WERI-Rb-1 (cell line): Measurements from ENCODE around the gene MICA.
"Not testable (repeated sequence)": the region's sequence is repeated elsewhere in the genome, so short reads cannot be mapped to it uniquely, and the experiment has no call there.

Source experiments
- DNase-seq: peaks from one replicate; pipeline ENCODE4 v3.0.0-alpha.2; 2020
- H3K27ac ChIP-seq: fragments of 250-450 bp; sonication (Bioruptor Pico); 2 replicates; pipeline ENCODE4 v1.5.1; 2020; ENCODE audit warnings: mild to moderate bottlenecking, moderate library complexity
- H3K27me3 ChIP-seq: fragments of 250-450 bp; sonication (Bioruptor Pico); 2 replicates; pipeline ENCODE4 v1.5.1; 2021; ENCODE audit warnings: mild to moderate bottlenecking, low read depth, moderate library complexity; ENCODE audit not compliant: insufficient read depth, severe bottlenecking
- H3K36me3 ChIP-seq: fragments of 250-450 bp; sonication (Bioruptor Pico); 2 replicates; pipeline ENCODE4 v1.5.1; 2020; ENCODE audit warnings: mild to moderate bottlenecking, moderate library complexity
- H3K4me3 ChIP-seq: 2 replicates; pipeline ENCODE4 v1.5.1; 2011; ENCODE audit warnings: low read depth, mild to moderate bottlenecking, control low read depth, low read length
- H3K9me3 ChIP-seq: fragments of 250-450 bp; sonication (Bioruptor Pico); 2 replicates; pipeline ENCODE4 v1.5.1; 2021; ENCODE audit warnings: mild to moderate bottlenecking, moderate library complexity; ENCODE audit not compliant: severe bottlenecking
- TF ChIP-seq, protein P1 (sequence below): IDR thresholded peaks from 2 replicates; pipeline ENCODE4 v1.5.1; 2011; ENCODE audit warnings: low read depth, mild to moderate bottlenecking, control low read depth, inconsistent platforms, low read length

The MICA gene

DNA sequence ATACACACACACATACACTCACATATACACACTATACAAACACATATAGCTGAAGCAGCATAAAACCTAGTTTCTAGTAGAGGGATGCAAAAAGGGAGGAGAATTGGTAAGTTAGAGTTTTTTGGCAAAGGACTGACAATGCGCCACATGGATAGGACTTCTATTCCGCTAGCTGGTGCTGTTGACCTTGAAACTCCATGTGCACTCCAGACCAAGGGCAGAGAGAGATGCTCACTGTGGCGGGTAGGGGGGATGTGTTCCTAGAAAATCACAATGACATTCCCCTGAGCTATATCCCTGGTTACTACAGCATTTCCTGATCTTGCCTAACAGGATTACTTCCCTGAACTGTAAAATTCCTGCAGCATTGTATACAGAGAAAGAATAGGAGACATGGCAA, 19.2 kb downstream of the MICA start:
- DNase-seq: no peak
- peaks cover 3% of the 10 kb centered on the region for H3K9me3 ChIP-seq
- H3K36me3 ChIP-seq: no peaks in the 10 kb centered on the region
- TF ChIP-seq, protein P1, sequence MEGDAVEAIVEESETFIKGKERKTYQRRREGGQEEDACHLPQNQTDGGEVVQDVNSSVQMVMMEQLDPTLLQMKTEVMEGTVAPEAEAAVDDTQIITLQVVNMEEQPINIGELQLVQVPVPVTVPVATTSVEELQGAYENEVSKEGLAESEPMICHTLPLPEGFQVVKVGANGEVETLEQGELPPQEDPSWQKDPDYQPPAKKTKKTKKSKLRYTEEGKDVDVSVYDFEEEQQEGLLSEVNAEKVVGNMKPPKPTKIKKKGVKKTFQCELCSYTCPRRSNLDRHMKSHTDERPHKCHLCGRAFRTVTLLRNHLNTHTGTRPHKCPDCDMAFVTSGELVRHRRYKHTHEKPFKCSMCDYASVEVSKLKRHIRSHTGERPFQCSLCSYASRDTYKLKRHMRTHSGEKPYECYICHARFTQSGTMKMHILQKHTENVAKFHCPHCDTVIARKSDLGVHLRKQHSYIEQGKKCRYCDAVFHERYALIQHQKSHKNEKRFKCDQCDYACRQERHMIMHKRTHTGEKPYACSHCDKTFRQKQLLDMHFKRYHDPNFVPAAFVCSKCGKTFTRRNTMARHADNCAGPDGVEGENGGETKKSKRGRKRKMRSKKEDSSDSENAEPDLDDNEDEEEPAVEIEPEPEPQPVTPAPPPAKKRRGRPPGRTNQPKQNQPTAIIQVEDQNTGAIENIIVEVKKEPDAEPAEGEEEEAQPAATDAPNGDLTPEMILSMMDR: no peak
- H3K4me3 ChIP-seq: no peak overlapping the region
- H3K27me3 ChIP-seq: no peaks in the 10 kb centered on the region
- no peak overlapping the region for H3K27ac ChIP-seq

GRCh38 chr6:31423550-31423949, 20.2 kb downstream of the MICA start:
- Histone ChIP-seq H3K4me3 (no peak overlapping the region), H3K36me3 (no peaks in the 10 kb centered on the region), H3K27me3 (no peaks in the 10 kb centered on the region), H3K27ac (peak overlapping the region; percentile 25), H3K9me3 (no peaks in the 10 kb centered on the region)
- TF ChIP-seq, protein P1: no peak
- peak; percentile 79 for DNase-seq

- Histone ChIP-seq H3K27ac (no peak overlapping the region), H3K9me3 (peaks cover 8% of the 10 kb centered on the region), H3K4me3 (no peak overlapping the region), H3K27me3 (no peaks in the 10 kb centered on the region), H3K36me3 (no peaks in the 10 kb centered on the region)
- TF ChIP-seq, protein P1: no peak
- DNase-seq: no peak
Observed at GRCh38 chr6:31426395-31427354, 23.3 kb downstream of the MICA start.

DNA sequence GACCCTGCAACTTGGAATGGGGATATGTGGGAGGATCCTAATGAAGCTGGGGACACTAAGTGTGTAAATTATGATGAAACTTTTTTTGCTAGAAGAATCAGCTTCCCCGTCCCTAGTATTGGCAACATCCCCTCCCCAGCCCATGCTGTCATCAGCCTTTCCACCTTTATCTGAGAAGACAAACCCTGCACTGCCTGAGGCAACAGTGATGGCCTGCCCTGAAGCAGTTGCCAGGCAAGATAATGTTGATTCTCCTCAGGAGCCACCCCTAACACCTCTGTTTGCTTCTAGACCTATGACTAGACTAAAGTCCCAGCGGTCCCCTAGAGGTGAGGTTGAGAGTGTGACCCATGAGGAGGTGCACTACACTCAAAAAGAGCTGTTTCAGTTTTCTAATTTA, 27.1 kb downstream of the MICA start:
- TF ChIP-seq, protein P1: no peak
- H3K27me3 ChIP-seq: no peaks in the 10 kb centered on the region
- H3K36me3 ChIP-seq: no peaks in the 10 kb centered on the region
- no peak for DNase-seq
- H3K9me3 ChIP-seq: peaks cover 8% of the 10 kb centered on the region
- no peak overlapping the region for H3K4me3 ChIP-seq
- no peak overlapping the region for H3K27ac ChIP-seq

- H3K9me3 ChIP-seq: peaks cover 15% of the 10 kb centered on the region
- H3K36me3 ChIP-seq, DNase-seq, H3K27ac ChIP-seq, H3K4me3 ChIP-seq, H3K27me3 ChIP-seq: not testable (repeated sequence)
Observed at GRCh38 chr6:31435051-31435450, 31.7 kb downstream of the MICA start.

DNA sequence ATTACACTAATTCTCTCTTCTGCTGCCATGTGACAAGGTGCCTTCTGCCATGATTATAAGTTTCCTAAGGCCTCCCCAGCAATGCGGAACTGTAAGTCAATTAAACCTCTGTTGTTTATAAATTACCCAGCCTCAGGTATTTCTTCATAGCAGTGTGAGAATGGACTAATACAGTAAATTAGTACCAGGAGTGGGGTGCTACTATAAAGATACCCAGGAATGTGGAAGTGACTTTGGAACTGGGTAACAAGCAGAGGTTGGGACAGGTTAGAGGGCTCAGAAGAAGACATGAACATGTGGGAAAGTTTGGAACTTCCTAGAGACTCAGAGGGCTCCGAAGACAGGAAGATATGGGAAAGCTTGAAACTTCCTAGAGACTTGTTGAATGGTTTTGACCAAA, 34.8 kb downstream of the MICA start:
- Histone ChIP-seq H3K4me3 (no peak overlapping the region), H3K27me3 (no peaks in the 10 kb centered on the region), H3K27ac (no peak overlapping the region), H3K9me3 (peaks cover 11% of the 10 kb centered on the region), H3K36me3 (no peaks in the 10 kb centered on the region)
- TF ChIP-seq, protein P1: no peak
- no peak for DNase-seq
